AG09309 (cell line): Measurements from ENCODE around the gene MMP28.

ENCODE experiments used
- DNase-seq: peaks from one replicate; pipeline ENCODE4 v3.0.0-alpha.2; 2010; ENCODE audit warnings: low read depth
- H3K4me3 ChIP-seq: 2 replicates; pipeline ENCODE4 v1.5.1; 2011; ENCODE audit warnings: mild to moderate bottlenecking, low read depth, low read length, moderate library complexity; ENCODE audit not compliant: control insufficient read depth
- TF ChIP-seq, protein P1 (sequence below): IDR thresholded peaks from 2 replicates; pipeline ENCODE4 v1.5.1; 2011; ENCODE audit warnings: mild to moderate bottlenecking, low read depth, low read length, inconsistent platforms; ENCODE audit not compliant: insufficient read depth, control insufficient read depth; ENCODE audit errors: missing control alignments

Gene MMP28

DNA sequence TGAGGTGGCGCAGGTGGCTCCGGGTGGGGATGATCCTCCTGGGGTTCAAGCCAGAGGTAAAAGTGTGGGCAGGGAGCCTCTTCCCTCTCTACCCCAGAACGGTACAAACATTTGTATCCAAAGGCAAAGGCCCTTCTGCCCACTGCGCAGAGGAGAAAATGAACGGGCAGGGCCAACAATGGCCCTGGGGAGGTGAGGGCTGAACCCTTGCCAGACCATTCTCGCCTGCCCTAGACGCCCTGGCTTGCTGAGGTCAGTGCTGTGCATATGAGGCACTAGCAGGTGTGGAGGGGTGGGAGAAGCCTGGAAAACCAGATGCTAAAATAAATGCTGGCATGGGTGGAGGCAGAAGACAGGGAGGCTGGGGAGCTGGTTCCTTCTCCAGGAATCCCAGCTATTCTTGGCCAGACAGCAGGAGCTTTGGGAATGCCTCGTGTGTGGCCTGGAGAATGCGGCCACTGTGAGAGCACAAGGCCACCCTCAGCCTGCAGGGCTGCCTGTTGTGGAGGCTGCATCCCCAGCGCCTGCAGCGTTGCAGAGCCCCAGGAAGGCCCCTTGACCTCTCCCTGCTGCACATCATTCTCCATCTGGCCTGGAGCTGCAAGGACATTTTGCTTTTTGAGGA lies 30.2 kb downstream of the MMP28 start:
- H3K4me3 ChIP-seq: no peak overlapping the region
- no peak for DNase-seq
- TF ChIP-seq, protein P1, sequence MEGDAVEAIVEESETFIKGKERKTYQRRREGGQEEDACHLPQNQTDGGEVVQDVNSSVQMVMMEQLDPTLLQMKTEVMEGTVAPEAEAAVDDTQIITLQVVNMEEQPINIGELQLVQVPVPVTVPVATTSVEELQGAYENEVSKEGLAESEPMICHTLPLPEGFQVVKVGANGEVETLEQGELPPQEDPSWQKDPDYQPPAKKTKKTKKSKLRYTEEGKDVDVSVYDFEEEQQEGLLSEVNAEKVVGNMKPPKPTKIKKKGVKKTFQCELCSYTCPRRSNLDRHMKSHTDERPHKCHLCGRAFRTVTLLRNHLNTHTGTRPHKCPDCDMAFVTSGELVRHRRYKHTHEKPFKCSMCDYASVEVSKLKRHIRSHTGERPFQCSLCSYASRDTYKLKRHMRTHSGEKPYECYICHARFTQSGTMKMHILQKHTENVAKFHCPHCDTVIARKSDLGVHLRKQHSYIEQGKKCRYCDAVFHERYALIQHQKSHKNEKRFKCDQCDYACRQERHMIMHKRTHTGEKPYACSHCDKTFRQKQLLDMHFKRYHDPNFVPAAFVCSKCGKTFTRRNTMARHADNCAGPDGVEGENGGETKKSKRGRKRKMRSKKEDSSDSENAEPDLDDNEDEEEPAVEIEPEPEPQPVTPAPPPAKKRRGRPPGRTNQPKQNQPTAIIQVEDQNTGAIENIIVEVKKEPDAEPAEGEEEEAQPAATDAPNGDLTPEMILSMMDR: no peak

DNA sequence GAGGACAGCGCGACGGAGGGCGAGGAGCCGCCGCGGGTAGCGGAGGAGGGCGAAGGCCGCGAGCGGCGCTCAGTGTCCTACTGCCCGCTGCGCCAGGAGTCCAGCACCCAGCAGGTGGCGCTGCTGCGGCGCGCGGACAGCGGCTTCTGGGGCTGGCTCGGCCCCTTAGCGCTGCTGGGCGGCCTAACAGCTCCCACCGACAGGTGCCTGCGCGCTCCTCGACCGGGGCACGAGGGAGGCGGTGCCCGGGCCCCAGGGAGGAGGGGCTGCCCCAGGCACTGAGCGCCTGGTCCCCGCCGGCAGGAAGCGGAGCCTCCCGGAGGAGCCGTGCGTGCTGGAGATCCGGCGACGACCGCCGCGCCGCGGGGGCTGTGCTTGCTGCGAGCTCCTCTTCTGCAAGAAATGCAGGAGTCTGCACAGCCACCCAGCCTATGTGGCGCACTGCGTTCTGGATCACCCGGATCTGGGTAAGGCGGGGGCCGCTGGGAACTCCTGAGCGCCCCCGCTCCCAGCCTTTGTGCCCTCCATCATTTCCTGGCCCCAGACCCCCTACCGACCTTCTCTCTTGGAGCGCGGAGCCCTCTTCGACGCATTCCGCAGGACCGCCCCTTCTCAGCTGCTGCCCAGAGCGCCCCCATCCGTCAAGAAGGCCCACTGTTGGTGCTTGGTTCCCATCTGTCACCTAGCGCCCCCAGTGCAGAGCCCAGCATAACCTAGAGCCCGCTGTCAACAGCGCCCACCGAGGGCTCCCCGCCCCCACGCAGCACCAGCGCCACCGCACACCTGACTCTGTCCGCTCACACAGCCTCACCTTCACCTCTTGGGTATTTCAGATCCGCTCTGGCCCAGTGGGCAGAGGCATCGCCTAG lies 31.1 kb downstream of the MMP28 start:
- no peak for DNase-seq
- TF ChIP-seq, protein P1: peak; percentile 82
- H3K4me3 ChIP-seq: peak overlapping the region; percentile 47

DNA sequence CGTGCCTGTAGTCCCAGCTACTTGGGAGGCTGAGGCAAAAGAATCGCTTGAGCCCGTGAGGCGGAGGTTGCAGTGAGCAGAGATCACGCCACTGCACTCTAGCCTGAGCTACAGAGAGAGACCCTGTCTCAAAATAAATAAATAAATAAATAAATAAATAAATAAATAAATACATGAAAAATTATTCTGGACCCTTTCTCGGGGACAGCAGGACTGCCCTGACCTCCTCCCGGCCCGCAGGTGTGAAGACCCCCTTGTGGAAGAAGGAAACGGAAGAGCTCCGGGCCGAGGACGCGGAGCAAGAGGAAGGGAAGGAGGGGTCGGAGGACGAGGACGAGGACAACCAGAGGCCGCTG lies 31.7 kb downstream of the MMP28 start:
- no peak for DNase-seq
- H3K4me3 ChIP-seq: peak overlapping the region; percentile 34
- TF ChIP-seq, protein P1: no peak

DNA sequence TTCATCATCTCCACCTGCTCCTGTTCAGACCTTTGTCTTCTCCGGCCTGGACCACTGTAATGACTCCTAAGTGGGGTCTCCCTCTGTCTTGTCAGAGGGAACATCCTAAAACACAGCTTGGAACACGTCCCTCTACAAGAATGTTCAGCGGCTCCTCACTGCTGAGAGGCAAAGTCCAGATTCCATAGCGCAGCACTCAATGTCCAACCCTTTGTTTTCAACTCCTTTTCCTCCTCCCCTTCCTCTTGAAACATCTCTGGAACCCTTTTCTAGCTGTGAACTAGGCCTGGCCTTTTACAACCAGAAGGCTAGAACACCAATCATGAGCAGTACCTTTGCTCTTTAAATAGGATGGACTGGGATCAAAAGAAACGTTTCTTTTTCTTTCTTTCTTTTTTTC lies 33.8 kb downstream of the MMP28 start:
- TF ChIP-seq, protein P1: no peak
- no peak for DNase-seq
- H3K4me3 ChIP-seq: no peak overlapping the region

DNA sequence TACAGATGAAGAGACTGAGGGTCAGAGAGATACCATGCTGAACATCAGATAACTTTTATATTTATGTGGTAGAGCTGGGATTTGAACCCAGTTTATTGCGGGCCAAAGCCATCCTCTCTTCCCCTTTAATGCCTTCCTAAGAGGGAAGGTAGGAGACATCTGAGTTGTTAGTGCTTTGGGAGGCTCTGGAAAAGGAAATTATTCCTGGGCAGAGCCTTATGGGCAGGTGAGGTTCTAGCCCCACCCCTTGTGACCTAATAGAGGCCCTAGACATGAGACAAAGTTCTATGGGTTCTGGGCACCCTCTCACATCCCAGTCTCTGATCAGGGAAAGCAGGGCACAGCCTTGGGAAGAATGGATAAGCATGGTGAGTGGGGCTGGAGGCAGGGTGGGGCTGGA lies 34.9 kb downstream of the MMP28 start, which contains the start of gene C17orf50:
Gene C17orf50, plus strand, starts transcription at position 301 of the 400 bp plus-strand sequence. Its CDS starts 55 bp downstream, at position 356.
- no peak for DNase-seq
- no peak within 1 kb of the TSS for H3K4me3 ChIP-seq
- TF ChIP-seq, protein P1: no peak

DNA sequence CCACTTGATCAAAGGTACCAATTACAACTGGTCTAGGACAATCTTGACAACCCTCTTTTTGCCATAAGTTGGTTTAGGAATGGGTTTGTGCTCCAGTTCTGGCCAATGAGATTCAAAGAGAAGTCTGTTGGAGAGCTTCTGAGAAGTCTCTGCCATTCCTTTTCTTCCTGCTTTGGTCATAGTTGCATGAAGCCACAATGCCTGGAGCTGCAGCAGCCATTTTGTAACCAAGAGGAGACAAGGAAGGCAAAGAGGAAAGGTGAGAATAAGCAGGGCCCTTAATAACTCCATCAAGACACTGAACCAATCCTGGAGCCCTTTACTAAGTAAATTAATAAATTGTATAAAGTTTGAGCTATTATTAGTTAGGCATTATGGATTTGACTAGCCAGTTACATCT lies 38.2 kb downstream of the MMP28 start:
- TF ChIP-seq, protein P1: no peak
- no peak overlapping the region for H3K4me3 ChIP-seq
- no peak for DNase-seq
